Measurements from ENCODE around the gene CABLES1.

DNA sequence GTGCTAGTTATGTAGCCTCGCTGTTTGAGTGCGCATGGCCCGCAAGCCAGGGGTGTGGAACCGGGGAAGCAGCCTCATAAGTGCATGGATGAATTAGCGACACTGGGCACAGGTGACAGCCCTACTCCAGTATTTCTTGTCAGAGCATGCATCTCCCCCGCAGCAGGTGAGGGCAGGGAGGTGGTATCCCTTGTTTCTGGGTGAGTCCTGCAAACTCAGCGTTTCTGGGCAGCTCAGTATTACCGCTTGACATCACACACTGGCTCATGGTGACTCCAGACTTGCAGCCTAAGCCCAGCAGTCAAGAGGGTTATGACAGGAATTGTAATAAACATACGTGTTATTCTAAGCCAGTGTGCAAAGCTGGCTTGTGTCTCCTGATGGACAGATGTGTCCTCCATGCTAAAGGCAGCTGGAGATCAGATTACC, 2.5 kb downstream of the CABLES1 start:
- TF ChIP-seq, protein P1, sequence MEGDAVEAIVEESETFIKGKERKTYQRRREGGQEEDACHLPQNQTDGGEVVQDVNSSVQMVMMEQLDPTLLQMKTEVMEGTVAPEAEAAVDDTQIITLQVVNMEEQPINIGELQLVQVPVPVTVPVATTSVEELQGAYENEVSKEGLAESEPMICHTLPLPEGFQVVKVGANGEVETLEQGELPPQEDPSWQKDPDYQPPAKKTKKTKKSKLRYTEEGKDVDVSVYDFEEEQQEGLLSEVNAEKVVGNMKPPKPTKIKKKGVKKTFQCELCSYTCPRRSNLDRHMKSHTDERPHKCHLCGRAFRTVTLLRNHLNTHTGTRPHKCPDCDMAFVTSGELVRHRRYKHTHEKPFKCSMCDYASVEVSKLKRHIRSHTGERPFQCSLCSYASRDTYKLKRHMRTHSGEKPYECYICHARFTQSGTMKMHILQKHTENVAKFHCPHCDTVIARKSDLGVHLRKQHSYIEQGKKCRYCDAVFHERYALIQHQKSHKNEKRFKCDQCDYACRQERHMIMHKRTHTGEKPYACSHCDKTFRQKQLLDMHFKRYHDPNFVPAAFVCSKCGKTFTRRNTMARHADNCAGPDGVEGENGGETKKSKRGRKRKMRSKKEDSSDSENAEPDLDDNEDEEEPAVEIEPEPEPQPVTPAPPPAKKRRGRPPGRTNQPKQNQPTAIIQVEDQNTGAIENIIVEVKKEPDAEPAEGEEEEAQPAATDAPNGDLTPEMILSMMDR (conservative IDR thresholded peaks at IDR 0.05), result no peak
- no peak for TF ChIP-seq EZH2 (IDR thresholded peaks at IDR 0.05; ENCODE audit: low read depth)
